Left forelimb (tissue), 1 donor: ENCODE measurements around the gene EIF5A.

Experiments used
- DNase-seq: peaks from one replicate; pipeline ENCODE4 v3.0.0-alpha.2; 2018; ENCODE audit warnings: low spot score

Gene EIF5A

GRCh38 chr17:7355573-7355972 lies 48.1 kb downstream of the EIF5A start:
- no peak for DNase-seq

GRCh38 chr17:7356072-7356549 lies 48.7 kb downstream of the EIF5A start:
- no peak for DNase-seq

- DNase-seq: no peak
These were observed 49.3 kb downstream of the EIF5A start for GRCh38 chr17:7356756-7357155.

- DNase-seq: no peak
These were observed 50.0 kb downstream of the EIF5A start for GRCh38 chr17:7357381-7357780.

- no peak for DNase-seq
These were observed 54.5 kb downstream of the EIF5A start for GRCh38 chr17:7361906-7362305.
